ENCODE results near the gene UBE2S.

UBE2S gene

DNA sequence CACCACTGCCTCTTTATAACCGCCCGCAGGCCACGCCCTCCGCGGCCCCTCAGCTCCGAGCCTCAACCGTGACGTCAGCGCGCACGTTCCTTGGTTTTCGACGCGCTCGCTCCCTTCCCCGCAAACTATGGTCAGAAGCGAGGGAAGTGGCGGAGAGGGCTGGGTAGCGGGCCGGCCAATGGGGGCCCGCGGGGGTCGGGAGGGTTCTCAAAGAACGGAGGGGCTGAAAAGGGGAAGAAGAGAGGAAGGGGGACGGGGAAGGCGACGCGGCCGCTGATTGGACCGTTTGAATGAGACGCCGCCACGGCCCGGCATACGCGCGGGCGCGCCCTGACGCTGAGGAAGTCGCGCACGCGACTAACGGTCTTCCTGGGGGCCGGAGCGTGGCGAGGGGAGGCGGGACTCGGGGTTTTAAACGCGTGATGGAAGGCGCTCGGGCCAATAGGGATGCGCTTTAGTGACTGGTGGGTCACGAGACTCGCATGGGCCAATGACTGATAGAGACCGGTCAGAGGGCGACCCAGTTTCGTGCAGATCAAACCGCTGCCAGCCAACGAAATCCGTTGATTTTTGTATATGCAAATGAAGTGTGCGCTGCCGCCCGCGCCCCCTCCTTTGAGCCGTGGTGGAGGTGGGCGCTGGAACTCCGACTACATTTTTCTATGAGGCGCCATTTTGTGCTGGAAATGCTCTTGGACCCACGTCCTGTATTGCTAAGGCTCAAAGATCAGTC lies 378 bp upstream of the UBE2S start (continued):
- TF ChIP-seq ZNF223 (tag by site-specific recombination; IDR thresholded peaks at IDR 0.05) (no peak), ZNF37A (tag by site-specific recombination; IDR thresholded peaks at IDR 0.05) (no peak), ZNF560 (tag by site-specific recombination; IDR thresholded peaks at IDR 0.05; ENCODE audit: borderline replicate concordance) (no peak), KLF7 (tag by site-specific recombination; IDR thresholded peaks at IDR 0.05; ENCODE audit: borderline replicate concordance) (peak; percentile 91; the same call in 1 of the 2 replicates), SP3 (tag by site-specific recombination; IDR thresholded peaks at IDR 0.05) (peak; percentile 95), ZNF302 (tag by site-specific recombination; IDR thresholded peaks at IDR 0.05; ENCODE audit: low read depth) (no peak), MYNN (tag by site-specific recombination; IDR thresholded peaks at IDR 0.05; ENCODE audit: borderline replicate concordance) (no peak), ZFHX2 (tag by site-specific recombination; conservative IDR thresholded peaks at IDR 0.05) (peak; percentile 65), TCF7L2 (IDR thresholded peaks at IDR 0.05; ENCODE audit: borderline replicate concordance, low read depth, low read length) (no peak), ZNF707 (tag by site-specific recombination; IDR thresholded peaks at IDR 0.05) (no peak), ZNF112 (tag by site-specific recombination; IDR thresholded peaks at IDR 0.05) (no peak), ZNF366 (tag by site-specific recombination; conservative IDR thresholded peaks at IDR 0.05) (peak; percentile 99), ZNF211 (tag by site-specific recombination; IDR thresholded peaks at IDR 0.05; ENCODE audit: low read depth) (no peak)
- TF ChIP-seq, protein P1, sequence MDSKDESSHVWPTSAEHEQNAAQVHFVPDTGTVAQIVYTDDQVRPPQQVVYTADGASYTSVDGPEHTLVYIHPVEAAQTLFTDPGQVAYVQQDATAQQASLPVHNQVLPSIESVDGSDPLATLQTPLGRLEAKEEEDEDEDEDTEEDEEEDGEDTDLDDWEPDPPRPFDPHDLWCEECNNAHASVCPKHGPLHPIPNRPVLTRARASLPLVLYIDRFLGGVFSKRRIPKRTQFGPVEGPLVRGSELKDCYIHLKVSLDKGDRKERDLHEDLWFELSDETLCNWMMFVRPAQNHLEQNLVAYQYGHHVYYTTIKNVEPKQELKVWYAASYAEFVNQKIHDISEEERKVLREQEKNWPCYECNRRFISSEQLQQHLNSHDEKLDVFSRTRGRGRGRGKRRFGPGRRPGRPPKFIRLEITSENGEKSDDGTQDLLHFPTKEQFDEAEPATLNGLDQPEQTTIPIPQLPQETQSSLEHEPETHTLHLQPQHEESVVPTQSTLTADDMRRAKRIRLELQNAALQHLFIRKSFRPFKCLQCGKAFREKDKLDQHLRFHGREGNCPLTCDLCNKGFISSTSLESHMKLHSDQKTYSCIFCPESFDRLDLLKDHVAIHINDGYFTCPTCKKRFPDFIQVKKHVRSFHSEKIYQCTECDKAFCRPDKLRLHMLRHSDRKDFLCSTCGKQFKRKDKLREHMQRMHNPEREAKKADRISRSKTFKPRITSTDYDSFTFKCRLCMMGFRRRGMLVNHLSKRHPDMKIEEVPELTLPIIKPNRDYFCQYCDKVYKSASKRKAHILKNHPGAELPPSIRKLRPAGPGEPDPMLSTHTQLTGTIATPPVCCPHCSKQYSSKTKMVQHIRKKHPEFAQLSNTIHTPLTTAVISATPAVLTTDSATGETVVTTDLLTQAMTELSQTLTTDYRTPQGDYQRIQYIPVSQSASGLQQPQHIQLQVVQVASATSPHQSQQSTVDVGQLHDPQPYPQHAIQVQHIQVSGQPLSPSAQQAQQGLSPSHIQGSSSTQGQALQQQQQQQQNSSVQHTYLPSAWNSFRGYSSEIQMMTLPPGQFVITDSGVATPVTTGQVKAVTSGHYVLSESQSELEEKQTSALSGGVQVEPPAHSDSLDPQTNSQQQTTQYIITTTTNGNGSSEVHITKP (tag by site-specific recombination; IDR thresholded peaks at IDR 0.05), result peak; percentile 75
- TF ChIP-seq, protein P2, sequence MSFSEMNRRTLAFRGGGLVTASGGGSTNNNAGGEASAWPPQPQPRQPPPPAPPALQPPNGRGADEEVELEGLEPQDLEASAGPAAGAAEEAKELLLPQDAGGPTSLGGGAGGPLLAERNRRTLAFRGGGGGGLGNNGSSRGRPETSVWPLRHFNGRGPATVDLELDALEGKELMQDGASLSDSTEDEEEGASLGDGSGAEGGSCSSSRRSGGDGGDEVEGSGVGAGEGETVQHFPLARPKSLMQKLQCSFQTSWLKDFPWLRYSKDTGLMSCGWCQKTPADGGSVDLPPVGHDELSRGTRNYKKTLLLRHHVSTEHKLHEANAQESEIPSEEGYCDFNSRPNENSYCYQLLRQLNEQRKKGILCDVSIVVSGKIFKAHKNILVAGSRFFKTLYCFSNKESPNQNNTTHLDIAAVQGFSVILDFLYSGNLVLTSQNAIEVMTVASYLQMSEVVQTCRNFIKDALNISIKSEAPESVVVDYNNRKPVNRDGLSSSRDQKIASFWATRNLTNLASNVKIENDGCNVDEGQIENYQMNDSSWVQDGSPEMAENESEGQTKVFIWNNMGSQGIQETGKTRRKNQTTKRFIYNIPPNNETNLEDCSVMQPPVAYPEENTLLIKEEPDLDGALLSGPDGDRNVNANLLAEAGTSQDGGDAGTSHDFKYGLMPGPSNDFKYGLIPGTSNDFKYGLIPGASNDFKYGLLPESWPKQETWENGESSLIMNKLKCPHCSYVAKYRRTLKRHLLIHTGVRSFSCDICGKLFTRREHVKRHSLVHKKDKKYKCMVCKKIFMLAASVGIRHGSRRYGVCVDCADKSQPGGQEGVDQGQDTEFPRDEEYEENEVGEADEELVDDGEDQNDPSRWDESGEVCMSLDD (tag by site-specific recombination; IDR thresholded peaks at IDR 0.05), result peak; percentile 82
- TF ChIP-seq, protein P3, sequence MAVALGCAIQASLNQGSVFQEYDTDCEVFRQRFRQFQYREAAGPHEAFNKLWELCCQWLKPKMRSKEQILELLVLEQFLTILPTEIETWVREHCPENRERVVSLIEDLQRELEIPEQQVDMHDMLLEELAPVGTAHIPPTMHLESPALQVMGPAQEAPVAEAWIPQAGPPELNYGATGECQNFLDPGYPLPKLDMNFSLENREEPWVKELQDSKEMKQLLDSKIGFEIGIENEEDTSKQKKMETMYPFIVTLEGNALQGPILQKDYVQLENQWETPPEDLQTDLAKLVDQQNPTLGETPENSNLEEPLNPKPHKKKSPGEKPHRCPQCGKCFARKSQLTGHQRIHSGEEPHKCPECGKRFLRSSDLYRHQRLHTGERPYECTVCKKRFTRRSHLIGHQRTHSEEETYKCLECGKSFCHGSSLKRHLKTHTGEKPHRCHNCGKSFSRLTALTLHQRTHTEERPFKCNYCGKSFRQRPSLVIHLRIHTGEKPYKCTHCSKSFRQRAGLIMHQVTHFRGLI (tag by site-specific recombination; IDR thresholded peaks at IDR 0.05), result no peak; the same call in 1 of the 2 replicates
- TF ChIP-seq, protein P4, sequence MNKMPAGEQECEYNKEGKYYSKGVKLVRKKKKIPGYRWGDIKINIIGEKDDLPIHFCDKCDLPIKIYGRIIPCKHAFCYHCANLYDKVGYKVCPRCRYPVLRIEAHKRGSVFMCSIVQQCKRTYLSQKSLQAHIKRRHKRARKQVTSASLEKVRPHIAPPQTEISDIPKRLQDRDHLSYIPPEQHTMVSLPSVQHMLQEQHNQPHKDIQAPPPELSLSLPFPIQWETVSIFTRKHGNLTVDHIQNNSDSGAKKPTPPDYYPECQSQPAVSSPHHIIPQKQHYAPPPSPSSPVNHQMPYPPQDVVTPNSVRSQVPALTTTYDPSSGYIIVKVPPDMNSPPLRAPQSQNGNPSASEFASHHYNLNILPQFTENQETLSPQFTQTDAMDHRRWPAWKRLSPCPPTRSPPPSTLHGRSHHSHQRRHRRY (tag by site-specific recombination; IDR thresholded peaks at IDR 0.05), result no peak
- TF ChIP-seq, protein P5, sequence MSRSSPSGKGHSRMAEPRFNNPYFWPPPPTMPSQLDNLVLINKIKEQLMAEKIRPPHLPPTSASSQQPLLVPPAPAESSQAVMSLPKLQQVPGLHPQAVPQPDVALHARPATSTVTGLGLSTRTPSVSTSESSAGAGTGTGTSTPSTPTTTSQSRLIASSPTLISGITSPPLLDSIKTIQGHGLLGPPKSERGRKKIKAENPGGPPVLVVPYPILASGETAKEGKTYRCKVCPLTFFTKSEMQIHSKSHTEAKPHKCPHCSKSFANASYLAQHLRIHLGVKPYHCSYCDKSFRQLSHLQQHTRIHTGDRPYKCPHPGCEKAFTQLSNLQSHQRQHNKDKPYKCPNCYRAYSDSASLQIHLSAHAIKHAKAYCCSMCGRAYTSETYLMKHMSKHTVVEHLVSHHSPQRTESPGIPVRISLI (tag by site-specific recombination; IDR thresholded peaks at IDR 0.05), result no peak
- TF ChIP-seq, protein P6, sequence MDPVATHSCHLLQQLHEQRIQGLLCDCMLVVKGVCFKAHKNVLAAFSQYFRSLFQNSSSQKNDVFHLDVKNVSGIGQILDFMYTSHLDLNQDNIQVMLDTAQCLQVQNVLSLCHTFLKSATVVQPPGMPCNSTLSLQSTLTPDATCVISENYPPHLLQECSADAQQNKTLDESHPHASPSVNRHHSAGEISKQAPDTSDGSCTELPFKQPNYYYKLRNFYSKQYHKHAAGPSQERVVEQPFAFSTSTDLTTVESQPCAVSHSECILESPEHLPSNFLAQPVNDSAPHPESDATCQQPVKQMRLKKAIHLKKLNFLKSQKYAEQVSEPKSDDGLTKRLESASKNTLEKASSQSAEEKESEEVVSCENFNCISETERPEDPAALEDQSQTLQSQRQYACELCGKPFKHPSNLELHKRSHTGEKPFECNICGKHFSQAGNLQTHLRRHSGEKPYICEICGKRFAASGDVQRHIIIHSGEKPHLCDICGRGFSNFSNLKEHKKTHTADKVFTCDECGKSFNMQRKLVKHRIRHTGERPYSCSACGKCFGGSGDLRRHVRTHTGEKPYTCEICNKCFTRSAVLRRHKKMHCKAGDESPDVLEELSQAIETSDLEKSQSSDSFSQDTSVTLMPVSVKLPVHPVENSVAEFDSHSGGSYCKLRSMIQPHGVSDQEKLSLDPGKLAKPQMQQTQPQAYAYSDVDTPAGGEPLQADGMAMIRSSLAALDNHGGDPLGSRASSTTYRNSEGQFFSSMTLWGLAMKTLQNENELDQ (tag by site-specific recombination; IDR thresholded peaks at IDR 0.05; ENCODE audit: low read depth), result no peak
- TF ChIP-seq, protein P7, sequence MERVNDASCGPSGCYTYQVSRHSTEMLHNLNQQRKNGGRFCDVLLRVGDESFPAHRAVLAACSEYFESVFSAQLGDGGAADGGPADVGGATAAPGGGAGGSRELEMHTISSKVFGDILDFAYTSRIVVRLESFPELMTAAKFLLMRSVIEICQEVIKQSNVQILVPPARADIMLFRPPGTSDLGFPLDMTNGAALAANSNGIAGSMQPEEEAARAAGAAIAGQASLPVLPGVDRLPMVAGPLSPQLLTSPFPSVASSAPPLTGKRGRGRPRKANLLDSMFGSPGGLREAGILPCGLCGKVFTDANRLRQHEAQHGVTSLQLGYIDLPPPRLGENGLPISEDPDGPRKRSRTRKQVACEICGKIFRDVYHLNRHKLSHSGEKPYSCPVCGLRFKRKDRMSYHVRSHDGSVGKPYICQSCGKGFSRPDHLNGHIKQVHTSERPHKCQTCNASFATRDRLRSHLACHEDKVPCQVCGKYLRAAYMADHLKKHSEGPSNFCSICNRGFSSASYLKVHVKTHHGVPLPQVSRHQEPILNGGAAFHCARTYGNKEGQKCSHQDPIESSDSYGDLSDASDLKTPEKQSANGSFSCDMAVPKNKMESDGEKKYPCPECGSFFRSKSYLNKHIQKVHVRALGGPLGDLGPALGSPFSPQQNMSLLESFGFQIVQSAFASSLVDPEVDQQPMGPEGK (tag by site-specific recombination; IDR thresholded peaks at IDR 0.05), result peak; percentile 98
- TF ChIP-seq, protein P8, sequence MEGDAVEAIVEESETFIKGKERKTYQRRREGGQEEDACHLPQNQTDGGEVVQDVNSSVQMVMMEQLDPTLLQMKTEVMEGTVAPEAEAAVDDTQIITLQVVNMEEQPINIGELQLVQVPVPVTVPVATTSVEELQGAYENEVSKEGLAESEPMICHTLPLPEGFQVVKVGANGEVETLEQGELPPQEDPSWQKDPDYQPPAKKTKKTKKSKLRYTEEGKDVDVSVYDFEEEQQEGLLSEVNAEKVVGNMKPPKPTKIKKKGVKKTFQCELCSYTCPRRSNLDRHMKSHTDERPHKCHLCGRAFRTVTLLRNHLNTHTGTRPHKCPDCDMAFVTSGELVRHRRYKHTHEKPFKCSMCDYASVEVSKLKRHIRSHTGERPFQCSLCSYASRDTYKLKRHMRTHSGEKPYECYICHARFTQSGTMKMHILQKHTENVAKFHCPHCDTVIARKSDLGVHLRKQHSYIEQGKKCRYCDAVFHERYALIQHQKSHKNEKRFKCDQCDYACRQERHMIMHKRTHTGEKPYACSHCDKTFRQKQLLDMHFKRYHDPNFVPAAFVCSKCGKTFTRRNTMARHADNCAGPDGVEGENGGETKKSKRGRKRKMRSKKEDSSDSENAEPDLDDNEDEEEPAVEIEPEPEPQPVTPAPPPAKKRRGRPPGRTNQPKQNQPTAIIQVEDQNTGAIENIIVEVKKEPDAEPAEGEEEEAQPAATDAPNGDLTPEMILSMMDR (tag by site-specific recombination; IDR thresholded peaks at IDR 0.05), result no peak

Measured in HEK293 (cell line).